Sciatic nerve (tissue), 2 donors: ENCODE data around the gene SIK2. TPM values are rescaled to one million over a fixed set of nuclear protein-coding genes. Genes with fewer than 3 reads are reported as not detected.

Source experiments
- ATAC-seq: fragments of 200-7000 bp; cut with Tn5 transposase; one replicate; pipeline ENCODE4 v1.9.1; 2020; ENCODE audit warnings: mild to moderate bottlenecking, moderate library complexity
- DNase-seq: peaks from one replicate; pipeline ENCODE4 v3.0.0-alpha.2; 2020; ENCODE audit warnings: low spot score
- intact Hi-C: fragments of 100-400 bp; cut with DNase I; formaldehyde crosslinking; loops from one replicate; pipeline ENCODE4 v1.14.2; 2022
- total RNA-seq: library from RNA; stranded (reverse); fragmentation: NEBNext Ultra II Directional; extraction: Animal tissue kit (Norgen Biotek cat#: 25700); gene quantifications from one replicate; pipeline ENCODE4 v1.2.1, GENCODE V29; 2021
- donor health status: DM: no; HTN: no; CAD: no.
- donor health status: DM: no; HTN: no; CAD: no.

Gene SIK2
- total RNA-seq, 1 donor from 2014 or later: 28.3 TPM

DNA sequence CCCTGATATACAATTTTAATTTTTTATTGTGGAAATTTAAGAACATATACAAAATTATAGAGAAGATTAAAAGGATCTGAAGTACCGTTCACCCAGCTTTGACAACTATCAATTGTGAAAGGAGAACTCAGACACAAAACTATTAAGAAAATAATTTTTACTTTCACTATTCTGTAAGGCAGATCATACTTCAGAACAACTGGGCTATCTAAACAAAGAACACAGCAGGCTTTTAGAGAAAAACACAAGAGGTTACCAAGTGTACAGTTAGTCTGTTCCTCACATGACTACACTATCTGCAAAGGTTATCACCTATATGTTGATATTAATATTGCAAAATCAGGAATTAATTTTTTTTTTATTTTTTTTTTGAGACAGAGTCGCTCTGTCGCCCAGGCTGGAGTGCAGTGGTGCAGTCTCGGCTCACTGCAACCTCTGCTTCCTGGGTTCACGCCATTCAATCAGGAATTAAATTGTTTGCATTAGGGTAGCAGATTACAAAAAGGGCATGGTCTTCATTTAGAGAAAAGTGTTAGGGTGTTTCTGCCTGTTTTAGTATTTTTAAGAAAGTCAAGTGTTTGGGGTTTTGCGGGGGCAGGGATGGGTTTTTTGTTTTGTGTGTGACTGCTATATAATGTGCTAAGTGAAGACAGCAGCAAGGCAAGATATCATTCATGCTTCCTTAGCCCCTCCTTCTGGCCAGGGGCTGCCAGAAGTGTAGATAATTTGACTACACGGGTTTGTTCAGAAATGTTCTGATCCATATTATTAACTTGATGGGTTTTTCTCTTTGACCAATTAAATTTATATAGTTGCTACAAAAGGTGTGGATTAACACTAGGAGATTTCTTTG lies 27.6 kb upstream of the SIK2 start:
- ATAC-seq (peak; percentile 53), DNase-seq (no peak)
- intact Hi-C loops: no loop called here

- ATAC-seq (no peak), DNase-seq (no peak)
- intact Hi-C loops: no loop called here
Observed at GRCh38 chr11:111575740-111576139, 26.5 kb upstream of the SIK2 start.

DNA sequence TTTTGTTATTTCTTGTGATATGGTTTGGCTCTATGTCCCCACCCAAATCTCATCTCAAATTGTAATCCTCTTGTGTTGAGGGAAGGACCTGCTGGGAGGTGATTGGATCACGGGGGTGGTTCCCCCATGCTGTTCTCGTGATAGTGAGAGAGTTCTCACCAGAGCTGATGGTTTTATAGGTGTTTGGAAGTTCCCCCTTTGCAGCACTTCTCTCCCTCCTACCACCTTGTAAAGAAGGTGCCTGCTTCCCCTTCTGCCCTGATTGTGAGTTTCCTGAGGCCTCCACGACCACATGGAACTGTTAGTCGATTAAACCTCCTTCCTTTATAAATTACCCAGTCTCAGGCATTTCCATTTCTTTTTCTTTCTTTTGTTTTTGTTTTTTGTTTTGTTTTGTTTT lies 24.4 kb upstream of the SIK2 start:
- DNase-seq: no peak
- intact Hi-C loops: no loop called here
- ATAC-seq: no peak

DNA sequence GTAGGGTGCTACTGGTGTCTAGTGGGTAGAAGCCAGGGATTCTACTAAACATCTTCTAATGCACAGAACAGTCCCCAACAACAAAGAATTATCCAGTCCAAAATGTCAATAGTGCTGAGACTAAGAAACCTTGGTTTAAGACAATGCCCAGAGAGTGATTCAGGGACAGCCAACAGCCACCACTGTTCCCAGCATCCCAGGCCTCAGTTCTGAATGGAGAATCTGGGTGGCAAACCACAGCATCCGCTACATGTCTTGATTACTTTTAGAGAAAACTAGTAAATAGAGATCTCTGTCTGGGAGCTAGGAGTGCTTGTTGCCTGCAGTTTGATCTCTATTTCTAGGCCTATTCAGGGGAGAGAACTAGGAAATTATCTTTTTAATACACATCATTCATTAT lies 20.9 kb upstream of the SIK2 start:
- intact Hi-C loops: no loop called here
- no peak for DNase-seq
- ATAC-seq: no peak

DNA sequence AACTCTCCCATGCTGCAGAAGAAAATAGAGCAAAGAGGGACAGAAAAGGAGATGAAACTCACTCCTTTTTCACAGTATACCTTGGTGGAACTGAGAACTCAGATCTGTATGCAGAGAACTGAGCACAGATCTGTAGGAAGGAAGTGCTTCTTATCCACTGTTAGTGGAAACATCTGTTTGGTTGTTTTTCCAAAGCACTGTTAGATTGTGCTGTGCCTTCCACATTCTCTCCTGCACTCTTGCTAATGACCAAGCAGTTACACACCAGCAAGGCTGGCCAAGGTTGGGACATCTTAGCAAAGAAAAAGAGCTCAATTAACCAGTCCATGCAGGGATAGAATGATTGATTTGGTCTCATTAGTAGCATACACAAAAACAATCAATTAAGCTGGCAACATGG lies 20.1 kb upstream of the SIK2 start:
- intact Hi-C loops: no loop called here
- DNase-seq (no peak), ATAC-seq (peak; percentile 28)

GRCh38 chr11:111582881-111583280 lies 19.4 kb upstream of the SIK2 start:
- DNase-seq: no peak
- intact Hi-C loops: no loop called here
- peak; percentile 39 for ATAC-seq

DNA sequence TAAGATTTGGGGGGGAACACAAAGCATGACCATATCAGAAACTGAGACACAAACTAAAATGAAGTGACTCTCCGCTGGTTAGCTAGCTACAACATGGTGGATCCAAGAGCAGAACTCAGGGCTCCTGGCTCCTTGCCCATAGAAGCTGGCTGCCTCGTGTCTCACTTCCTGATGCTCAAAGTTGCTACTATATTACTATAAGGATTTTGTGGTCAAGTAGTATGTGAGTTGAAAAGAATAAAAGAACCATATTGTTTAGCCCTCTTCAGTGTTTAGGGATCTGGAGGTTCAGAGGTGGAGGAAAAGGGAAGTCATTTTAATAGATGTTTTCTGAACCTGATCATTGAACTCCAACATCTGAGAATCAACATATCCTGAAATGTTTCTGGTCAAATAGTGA lies 16.9 kb upstream of the SIK2 start:
- intact Hi-C loops: no loop called here
- ATAC-seq: no peak
- no peak for DNase-seq

GRCh38 chr11:111586388-111586831 lies 15.8 kb upstream of the SIK2 start:
- ATAC-seq (no peak), DNase-seq (no peak)
- intact Hi-C loops: no loop called here

DNA sequence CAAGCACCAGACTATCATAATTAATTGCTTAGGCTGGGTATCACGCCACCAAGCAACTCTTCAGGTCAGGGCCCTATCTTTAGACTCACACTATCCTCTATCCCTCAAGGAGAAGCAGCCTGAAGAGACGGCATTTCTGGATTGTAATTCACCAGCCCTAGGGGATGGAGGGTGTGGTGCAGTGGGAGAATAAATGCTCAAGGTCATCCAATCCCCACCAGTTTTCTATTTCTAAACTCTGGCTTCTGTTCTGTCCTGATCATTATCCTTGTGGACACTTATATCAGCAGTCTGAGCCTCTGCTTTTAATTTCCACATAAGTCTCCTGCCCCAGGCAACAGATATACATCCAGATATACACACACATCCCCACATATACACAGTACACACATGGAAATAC lies 13.1 kb upstream of the SIK2 start:
- DNase-seq (no peak), ATAC-seq (peak; percentile 21)
- intact Hi-C loops: no loop called here

- intact Hi-C loops: no loop called here
- no peak for DNase-seq
- peak; percentile 31 for ATAC-seq
Observed at GRCh38 chr11:111589886-111590499, 12.3 kb upstream of the SIK2 start.

GRCh38 chr11:111591187-111591960 lies 10.9 kb upstream of the SIK2 start:
- no peak for ATAC-seq
- intact Hi-C loops: no loop called here
- no peak for DNase-seq

DNA sequence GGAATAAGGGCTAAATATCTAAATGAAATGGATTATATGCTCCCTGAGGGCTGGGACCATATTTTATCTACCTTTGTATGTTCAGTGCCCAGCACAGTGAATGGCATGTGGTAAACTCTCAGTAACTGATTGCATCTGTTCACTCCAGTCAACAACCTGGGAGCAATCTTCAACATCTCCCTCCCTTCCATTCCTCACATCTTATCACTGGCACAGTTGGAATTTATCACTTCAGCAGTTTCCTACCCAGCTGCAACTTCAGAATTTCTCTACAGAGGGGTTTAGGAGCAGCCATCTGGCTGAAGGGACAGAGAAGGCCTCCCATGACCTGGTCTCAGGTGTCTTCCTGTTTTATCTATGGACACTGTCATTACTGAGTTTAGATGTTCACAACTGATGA lies 9.8 kb upstream of the SIK2 start:
- ATAC-seq (no peak), DNase-seq (no peak)
- intact Hi-C loops: no loop called here

DNA sequence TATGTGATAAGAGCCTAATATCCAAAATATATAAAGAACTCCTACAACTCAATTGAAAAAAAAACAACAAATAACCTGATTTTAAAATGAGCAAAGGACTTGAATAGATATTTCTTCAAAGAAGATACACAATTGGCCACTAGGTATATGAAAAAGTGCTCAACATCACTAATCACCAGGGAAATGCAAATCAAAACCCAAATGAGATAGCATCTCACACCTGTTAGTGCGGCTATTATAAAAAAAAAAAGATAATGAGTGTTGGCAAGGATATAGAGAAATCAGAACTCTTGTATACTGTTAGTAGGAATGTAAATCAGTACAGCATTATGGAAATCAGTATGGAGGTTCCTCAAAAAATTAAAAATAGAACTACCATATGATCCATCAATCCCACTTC lies 5.9 kb upstream of the SIK2 start:
- ATAC-seq (no peak), DNase-seq (no peak)
- intact Hi-C loops: no loop called here

DNA sequence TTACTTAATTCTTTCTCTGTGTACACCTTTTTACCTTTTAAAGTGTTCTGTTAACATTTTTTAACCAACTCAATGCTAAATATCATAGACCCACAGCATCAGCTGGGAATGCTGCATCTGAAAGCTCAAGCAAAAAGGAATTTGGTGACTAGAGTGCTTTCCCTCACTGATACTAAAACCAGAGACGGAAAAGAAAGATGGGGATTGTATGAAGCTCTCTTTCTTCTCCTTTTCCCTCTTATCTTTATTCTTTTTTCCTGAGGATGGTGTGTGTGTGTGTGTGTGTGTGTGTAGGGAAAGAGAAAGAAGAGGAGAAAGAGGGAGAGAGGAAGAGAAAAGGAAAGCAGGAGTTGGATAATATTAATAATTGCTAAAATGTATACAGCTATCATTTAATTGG lies 4.1 kb upstream of the SIK2 start:
- ATAC-seq: no peak
- no peak for DNase-seq
- intact Hi-C loops: no loop called here

DNA sequence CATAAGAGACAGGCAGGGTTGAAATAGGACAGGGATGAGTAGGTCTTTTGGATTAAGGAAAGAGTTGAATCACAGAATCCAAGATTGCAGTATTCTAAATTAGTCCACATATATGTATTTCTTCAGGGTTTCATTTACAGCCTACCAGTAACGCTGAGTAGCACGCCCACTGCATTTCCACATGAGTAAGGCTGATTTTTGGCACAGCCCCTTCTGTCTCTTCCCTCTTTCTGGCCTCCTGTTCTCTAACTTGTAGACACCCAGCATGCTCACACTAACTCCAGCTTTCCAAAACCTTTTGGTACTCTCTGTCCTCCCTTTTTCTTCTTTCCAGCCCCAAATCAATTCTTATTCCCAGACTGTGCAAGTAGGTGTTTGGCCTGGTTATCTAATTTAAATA lies 3.7 kb upstream of the SIK2 start:
- DNase-seq (no peak), ATAC-seq (no peak)
- intact Hi-C loops: no loop called here

DNA sequence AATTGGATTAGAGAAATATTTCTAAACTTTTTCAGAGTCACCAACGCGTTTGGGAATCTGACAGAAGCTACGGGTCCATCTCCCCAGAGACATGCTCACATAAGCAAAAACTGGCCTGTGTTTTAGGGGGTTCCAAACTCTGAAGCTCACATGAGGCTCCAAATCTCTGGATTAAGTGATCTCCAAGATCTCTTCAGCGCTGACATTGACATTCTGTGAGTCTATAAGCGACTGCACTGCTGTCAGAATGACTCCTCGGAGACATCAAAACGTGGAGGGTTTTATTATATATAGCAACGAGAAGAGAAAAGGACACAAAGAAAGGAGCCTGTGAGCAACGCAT lies 642 bp upstream of the SIK2 start:
- no peak for ATAC-seq
- intact Hi-C loops: loop anchor here (5.0 kb wide), 1 partner anchor 176 kb away; no protein-coding TSS in a partner anchor
- DNase-seq: no peak

DNA sequence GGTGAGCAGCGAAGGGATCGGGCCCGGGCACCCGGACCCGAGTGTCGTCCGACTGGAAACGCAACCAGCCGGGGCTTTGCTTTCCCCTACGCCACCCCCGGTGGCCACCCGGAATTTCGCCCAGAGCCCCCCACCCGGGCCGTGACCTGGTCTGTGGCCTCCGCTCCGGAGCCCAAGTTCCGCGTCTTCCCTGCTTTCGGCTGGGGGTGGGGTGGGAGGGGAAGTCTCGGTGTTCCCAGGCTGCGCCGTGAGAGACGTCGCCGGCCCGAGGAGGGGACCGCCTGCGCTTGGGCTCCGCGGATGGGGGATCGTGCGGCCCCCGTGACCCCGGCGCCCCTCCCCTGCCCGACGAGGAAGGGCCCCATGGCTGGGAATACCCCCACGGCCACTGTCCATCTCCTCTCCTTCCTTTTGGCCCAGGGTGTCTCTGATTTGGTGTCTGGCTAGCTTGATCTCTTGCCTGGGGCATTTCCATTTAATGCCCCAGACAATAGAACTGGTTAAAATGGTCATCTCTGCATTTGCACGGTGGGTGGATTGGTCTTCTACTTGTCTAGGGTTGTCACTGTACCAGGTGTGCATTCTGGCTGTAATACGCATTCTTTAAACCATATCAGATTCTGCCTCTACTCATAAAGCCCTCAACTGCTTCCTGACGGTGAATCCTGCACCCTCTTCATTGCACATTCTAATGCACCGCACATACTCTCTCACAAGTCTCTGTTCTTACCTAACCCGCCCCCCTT lies 789 bp downstream of the SIK2 start:
- ATAC-seq: peak; percentile 29
- no peak for DNase-seq
- intact Hi-C loops: loop anchor here (5.0 kb wide), 1 partner anchor 174 kb away; no protein-coding TSS in a partner anchor

DNA sequence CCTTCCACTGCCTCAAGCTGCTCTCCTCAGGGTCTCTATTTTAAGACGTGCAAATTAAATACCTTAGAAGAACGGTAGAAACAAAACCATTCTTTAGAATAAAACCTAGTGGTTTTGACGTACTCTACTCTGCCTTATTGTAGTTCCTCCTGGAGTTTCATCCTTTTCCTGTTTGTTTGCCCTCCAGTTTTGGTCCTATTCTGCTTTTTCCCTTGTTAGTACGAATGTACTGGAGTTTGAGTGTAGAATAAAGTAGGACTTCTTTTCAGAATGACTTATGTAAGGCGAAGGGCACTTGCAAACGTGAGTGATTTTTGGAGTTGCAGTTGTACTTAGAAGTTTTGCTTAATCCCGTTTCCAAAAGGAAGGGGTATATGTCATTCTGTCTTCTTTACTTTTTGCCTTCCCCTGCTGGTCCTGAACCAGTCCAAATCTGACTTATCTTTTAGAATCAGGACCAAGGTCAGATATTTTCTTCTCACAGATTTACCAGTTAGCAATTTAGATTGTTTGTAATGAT lies 1.4 kb downstream of the SIK2 start:
- ATAC-seq (no peak), DNase-seq (no peak)
- intact Hi-C loops: loop anchor here (5.0 kb wide), 1 partner anchor 174 kb away; no protein-coding TSS in a partner anchor
